GM12878 (cell line): ENCODE results near the gene C1GALT1. TPM values are rescaled to one million over a fixed set of nuclear protein-coding genes. Genes with fewer than 3 reads are reported as not detected.

Experiments
- ATAC-seq: fragments of 200-7000 bp; cut with Tn5 transposase; 3 replicates; pipeline ENCODE4 v1.9.1; 2020; ENCODE audit warnings: mild to moderate bottlenecking, moderate library complexity
- BruUV-seq: library from RNA; stranded (reverse); fragments of 400-500 nt; replicated peaks from 2 replicates; lab custom pipeline; 2021; lab: Mats Ljungman, UMichigan
- CTCF ChIA-PET: fragments of 300-600 bp; sonication (Branson Sonifier 250); formaldehyde crosslinking; extraction: SDS; loops from one replicate; lab custom pipeline; 2021; ENCODE audit warnings: inconsistent platforms; lab: Yijun Ruan, JAX
- POLR2A ChIA-PET: fragments of 350-600 bp; formaldehyde crosslinking; extraction: SDS; loops from one replicate; lab custom pipeline; 2021; ENCODE audit warnings: inconsistent platforms; lab: Charles Lee
- RAD21 ChIA-PET: fragments of 300-600 bp; sonication (Branson Sonifier 250); formaldehyde crosslinking; loops from one replicate; lab custom pipeline; 2023; ENCODE audit warnings: antibody characterized with exemption; ENCODE audit not compliant: unreplicated experiment; lab: Charles Lee
- SMC1A ChIA-PET: fragments of 300-600 bp; sonication (Branson Sonifier 250); formaldehyde crosslinking; loops from one replicate; lab custom pipeline; 2023; ENCODE audit not compliant: unreplicated experiment, uncharacterized antibody; lab: Charles Lee
- DNase-seq: peaks from one replicate; pipeline ENCODE4 v3.0.0-alpha.2; 2011; ENCODE audit warnings: low read depth, low spot score
- FAIRE-seq: peaks from 3 replicates; lab custom pipeline; 2011; peaks lifted over from hg19 to GRCh38; lab: Jason Lieb, UNC
- H2AFZ ChIP-seq: 2 replicates; pipeline ENCODE4 v1.6.0; 2011; ENCODE audit warnings: low read depth, low read length, control low read depth; ENCODE audit not compliant: control insufficient read depth
- H3K27ac ChIP-seq: 2 replicates; pipeline ENCODE4 v1.5.1; 2011; ENCODE audit warnings: control low read depth; ENCODE audit not compliant: control insufficient read depth, insufficient read depth
- H3K27me3 ChIP-seq, 2 experiments: replicated peaks in 1 of 2; 2 replicates each; pipeline versions ENCODE4 v1.6.0 to v1.6.1; 2011; ENCODE audit warnings: low read length in 1 of 2; ENCODE audit not compliant: control insufficient read depth in 2 of 2, insufficient read depth in 2 of 2
- H3K36me3 ChIP-seq, 2 experiments: 2 replicates each; pipeline ENCODE4 v1.5.1; 2011; ENCODE audit warnings: low read length in 1 of 2; ENCODE audit not compliant: control insufficient read depth in 2 of 2, insufficient read depth in 2 of 2
- H3K4me1 ChIP-seq: 2 replicates; pipeline ENCODE4 v1.6.1; 2011; ENCODE audit warnings: mild to moderate bottlenecking, low read length, moderate library complexity, mixed read lengths; ENCODE audit not compliant: control insufficient read depth, insufficient read depth
- H3K4me2 ChIP-seq: 2 replicates; pipeline ENCODE4 v1.6.0; 2011; ENCODE audit warnings: control low read depth; ENCODE audit not compliant: control insufficient read depth, insufficient read depth
- H3K4me3 ChIP-seq: fragments of 200-600 bp; sonication (generic); 2 replicates; pipeline ENCODE4 v1.5.1; 2016
- H3K79me2 ChIP-seq: 2 replicates; pipeline ENCODE4 v1.6.0; 2011; ENCODE audit warnings: low read length; ENCODE audit not compliant: control insufficient read depth, insufficient read depth
- H3K9ac ChIP-seq: 2 replicates; pipeline ENCODE4 v1.8.0; 2011; ENCODE audit warnings: low read length, control low read depth, mixed read lengths; ENCODE audit not compliant: control insufficient read depth, insufficient read depth
- H3K9me3 ChIP-seq: replicated peaks from 3 replicates; pipeline ENCODE4 v1.5.1; 2011; ENCODE audit warnings: mild to moderate bottlenecking, low read length; ENCODE audit not compliant: control insufficient read depth, insufficient read depth
- H4K20me1 ChIP-seq: 2 replicates; pipeline ENCODE4 v1.6.0; 2011; ENCODE audit not compliant: control insufficient read depth, insufficient read depth
- ATF3 ChIP-seq: IDR thresholded peaks from 2 replicates; pipeline ENCODE4 v1.6.1; 2011; ENCODE audit warnings: low read depth, mild to moderate bottlenecking, low read length, moderate library complexity, borderline replicate concordance; ENCODE audit errors: extremely low read depth
- NFXL1 ChIP-seq: fragments of 450-650 bp; IDR thresholded peaks from 2 replicates; pipeline ENCODE4 v1.6.1; 2017; ENCODE audit warnings: antibody characterized with exemption, mild to moderate bottlenecking, borderline replicate concordance
- PAX5 ChIP-seq: IDR thresholded peaks from 2 replicates; pipeline ENCODE4 v1.6.1; 2011; ENCODE audit warnings: low read depth, low read length, borderline replicate concordance
- PML ChIP-seq: IDR thresholded peaks from 2 replicates; pipeline ENCODE4 v1.6.1; 2012; ENCODE audit warnings: low read length, inconsistent platforms
- RAD51 ChIP-seq: fragments of 450-650 bp; IDR thresholded peaks from 2 replicates; pipeline ENCODE4 v1.6.1; 2016; ENCODE audit warnings: moderate library complexity, mild to moderate bottlenecking, inconsistent platforms
- RCOR1 ChIP-seq: conservative IDR thresholded peaks from 2 replicates; pipeline ENCODE4 v1.6.1; 2012; ENCODE audit warnings: low read depth, low read length, improper control_type of control experiment
- SMAD5 ChIP-seq: IDR thresholded peaks from 2 replicates; pipeline ENCODE4 v1.6.1; 2016; ENCODE audit warnings: antibody characterized with exemption, low read depth
- WRNIP1 ChIP-seq: IDR thresholded peaks from 2 replicates; pipeline ENCODE4 v1.6.1; 2011; ENCODE audit warnings: low read depth, low read length, improper control_type of control experiment, borderline replicate concordance
- YY1 ChIP-seq: IDR thresholded peaks from 2 replicates; pipeline ENCODE4 v1.6.1; 2011; ENCODE audit warnings: low read depth, mild to moderate bottlenecking, low read length
- WGBS: methylation state at CpG from one replicate; pipeline ENCODE4 v1.1.6; 2016; ENCODE audit warnings: low lambda C conversion rate; ENCODE audit not compliant: insufficient replicate concordance, insufficient coverage; ENCODE audit errors: missing lambda C conversion rate; 5-methylcytosine and 5-hydroxymethylcytosine counted together
- in situ Hi-C: fragments of 300-500 bp; cut with MboI; formaldehyde crosslinking; loops from 9 replicates; pipeline ENCODE4 v1.14.3; 2018; ENCODE audit warnings: mixed read lengths
- intact Hi-C: fragments of 100-400 bp; cut with micrococcal nuclease; formaldehyde crosslinking; loops from one replicate; pipeline ENCODE4 v1.14.2; 2022; ENCODE audit not compliant: unreplicated experiment
- polyA plus RNA-seq, 11 experiments: library from polyadenylated mRNA; depleted of rRNA in 4 of 11; unstranded in 6 of 11; stranded (reverse) in 5 of 11; fragments of >200 nt; fragmentation: Nextera tagmentation in 4 of 11; fragmentation: Illumina TruSeq in 1 of 11; extraction: Ambion mirVana in 4 of 11; extraction: Trizol in 1 of 11; gene quantifications; 1 replicate in 1 of 11; 2 replicates in 10 of 11; pipeline versions ENCODE4 v1.2.1 to v1.2.3, GENCODE V29; 2011 to 2016; ENCODE audit warnings: inconsistent platforms in 2 of 11, missing spikeins in 2 of 11, low read depth in 1 of 11
- total RNA-seq, 4 experiments: library from RNA; depleted of rRNA in 3 of 4; stranded (reverse); fragments of >200 nt in 3 of 4; fragmentation: Illumina TruSeq in 1 of 4; extraction: Trizol in 1 of 4; gene quantifications; 2 replicates each; pipeline versions ENCODE4 v1.2.1 to v1.2.3, GENCODE V29; 2013 to 2021
- TF ChIP-seq, protein P1 (sequence below): fragments of 450-650 bp; formaldehyde crosslinking; IDR thresholded peaks from 2 replicates; pipeline ENCODE4 v1.5.0; 2022; ENCODE audit warnings: mild to moderate bottlenecking, missing genetic modification characterization

Gene C1GALT1
- total and polyA plus RNA-seq, 10 of the 15 experiments (the other 5 are each of a cell fraction or from before 2014, with no cell fraction given), result 1.6 to 25.0 (median 8.5) TPM

- TF ChIP-seq RAD51, result peak; percentile 55; the same call in 1 of the 2 replicates
- no peak for TF ChIP-seq WRNIP1
- TF ChIP-seq, all 136 proteins: peak for 1
- in situ Hi-C loops (no loop called here), intact Hi-C loops (no loop called here)
- Histone ChIP-seq H3K9ac (no peak overlapping the region), H2AFZ (no peak overlapping the region), H3K27me3 (no peaks in the 10 kb centered on the region), H3K9me3 (no peaks in the 10 kb centered on the region; the same call in 2 of the 3 replicates), H3K36me3 (no peaks in the 10 kb centered on the region), H3K4me1 (peaks cover 3% of the 10 kb centered on the region), H3K27ac (no peak overlapping the region), H3K4me2 (no peak overlapping the region), H3K79me2 (no peaks in the 10 kb centered on the region), H3K4me3 (no peak overlapping the region), H4K20me1 (no peaks in the 10 kb centered on the region)
- BruUV-seq, result no TSS peak
- CTCF ChIA-PET, result interaction anchor here (1.1 to 1.5 kb wide), 2 partner anchors 9 to 61 kb away, joined by 3 to 4 read pairs; no protein-coding TSS in a partner anchor
- FAIRE-seq (no peak), ATAC-seq (no peak), DNase-seq (no peak)
- SMC1A ChIA-PET, result interaction anchor here (0.7 to 2.1 kb wide), 5 partner anchors 13 to 249 kb away, joined by 3 to 10 read pairs (median 3); no protein-coding TSS in a partner anchor
- POLR2A ChIA-PET, result no interaction called here
- WGBS, result 43% methylated on average over 4 of the region's 4 CpGs
- RAD21 ChIA-PET, result interaction anchor here (1.0 kb wide), 1 partner anchor 185 kb away, joined by 3 read pairs; no protein-coding TSS in a partner anchor
Observed at GRCh38 chr7:7176406-7177043, 5.8 kb upstream of the C1GALT1 start.

DNA sequence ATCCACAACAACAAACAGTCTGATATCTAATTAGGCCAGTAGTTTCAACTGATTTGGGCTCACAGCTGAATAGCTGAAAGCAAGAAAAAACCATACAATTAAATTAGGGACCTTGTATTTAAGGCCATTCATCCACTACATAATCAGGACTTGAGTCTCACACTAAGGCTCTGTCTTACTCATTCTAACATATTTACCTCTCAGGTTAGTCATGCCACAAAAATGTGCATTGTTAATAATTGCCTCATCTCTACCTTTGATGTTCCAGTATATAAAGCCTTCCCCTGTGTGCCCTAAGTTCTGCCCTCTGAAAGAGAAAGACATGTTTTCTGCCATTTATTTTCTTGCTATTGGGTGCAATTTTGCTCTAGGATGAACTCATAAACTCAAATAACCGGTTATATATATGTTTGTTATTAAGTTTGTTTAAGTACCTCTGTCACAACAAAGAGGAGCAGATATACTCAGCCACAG is 5.3 kb upstream of the C1GALT1 start:
- Histone ChIP-seq H3K4me2 (no peak overlapping the region), H3K27ac (no peak overlapping the region), H2AFZ (no peak overlapping the region), H3K9ac (no peak overlapping the region), H3K9me3 (no peaks in the 10 kb centered on the region; the same call in 2 of the 3 replicates), H3K79me2 (no peaks in the 10 kb centered on the region), H3K4me1 (peaks cover 3% of the 10 kb centered on the region), H4K20me1 (no peaks in the 10 kb centered on the region), H3K27me3 (no peaks in the 10 kb centered on the region), H3K36me3 (no peaks in the 10 kb centered on the region), H3K4me3 (no peak overlapping the region)
- in situ Hi-C loops, result no loop called here
- ATAC-seq (no peak), FAIRE-seq (no peak), DNase-seq (no peak)
- SMC1A ChIA-PET, result interaction anchor here (0.7 to 2.1 kb wide), 5 partner anchors 12 to 248 kb away, joined by 3 to 10 read pairs (median 3); no protein-coding TSS in a partner anchor
- WGBS, result 81% methylated on average over 1 of the region's 1 CpG
- no TSS peak for BruUV-seq
- RAD21 ChIA-PET, result interaction anchor here (1.0 kb wide), 1 partner anchor 186 kb away, joined by 3 read pairs; no protein-coding TSS in a partner anchor
- intact Hi-C loops, result no loop called here
- POLR2A ChIA-PET, result interaction anchor here (0.6 kb wide), 1 partner anchor 144 kb away, joined by 5 read pairs; no protein-coding TSS in a partner anchor
- CTCF ChIA-PET, result interaction anchor here (1.1 to 1.5 kb wide), 2 partner anchors 9 to 60 kb away, joined by 3 to 4 read pairs; no protein-coding TSS in a partner anchor
- TF ChIP-seq ATF3 (no peak), RCOR1 (no peak), SMAD5 (no peak), NFXL1 (no peak), PAX5 (no peak), PML (no peak), YY1 (no peak)
- TF ChIP-seq, protein P1, sequence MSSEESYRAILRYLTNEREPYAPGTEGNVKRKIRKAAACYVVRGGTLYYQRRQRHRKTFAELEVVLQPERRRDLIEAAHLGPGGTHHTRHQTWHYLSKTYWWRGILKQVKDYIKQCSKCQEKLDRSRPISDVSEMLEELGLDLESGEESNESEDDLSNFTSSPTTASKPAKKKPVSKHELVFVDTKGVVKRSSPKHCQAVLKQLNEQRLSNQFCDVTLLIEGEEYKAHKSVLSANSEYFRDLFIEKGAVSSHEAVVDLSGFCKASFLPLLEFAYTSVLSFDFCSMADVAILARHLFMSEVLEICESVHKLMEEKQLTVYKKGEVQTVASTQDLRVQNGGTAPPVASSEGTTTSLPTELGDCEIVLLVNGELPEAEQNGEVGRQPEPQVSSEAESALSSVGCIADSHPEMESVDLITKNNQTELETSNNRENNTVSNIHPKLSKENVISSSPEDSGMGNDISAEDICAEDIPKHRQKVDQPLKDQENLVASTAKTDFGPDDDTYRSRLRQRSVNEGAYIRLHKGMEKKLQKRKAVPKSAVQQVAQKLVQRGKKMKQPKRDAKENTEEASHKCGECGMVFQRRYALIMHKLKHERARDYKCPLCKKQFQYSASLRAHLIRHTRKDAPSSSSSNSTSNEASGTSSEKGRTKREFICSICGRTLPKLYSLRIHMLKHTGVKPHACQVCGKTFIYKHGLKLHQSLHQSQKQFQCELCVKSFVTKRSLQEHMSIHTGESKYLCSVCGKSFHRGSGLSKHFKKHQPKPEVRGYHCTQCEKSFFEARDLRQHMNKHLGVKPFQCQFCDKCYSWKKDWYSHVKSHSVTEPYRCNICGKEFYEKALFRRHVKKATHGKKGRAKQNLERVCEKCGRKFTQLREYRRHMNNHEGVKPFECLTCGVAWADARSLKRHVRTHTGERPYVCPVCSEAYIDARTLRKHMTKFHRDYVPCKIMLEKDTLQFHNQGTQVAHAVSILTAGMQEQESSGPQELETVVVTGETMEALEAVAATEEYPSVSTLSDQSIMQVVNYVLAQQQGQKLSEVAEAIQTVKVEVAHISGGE, result no peak
